Transverse colon (tissue), 3 donors: ENCODE measurements around the gene FAM171A1.

Experiments used
- EP300 ChIP-seq: sonication (generic); formaldehyde crosslinking; IDR thresholded peaks from one replicate; pipeline ENCODE4 v1.6.1; 2017; ENCODE audit warnings: antibody characterized with exemption, low read depth
- POLR2A ChIP-seq: fragments of 450-650 bp; IDR thresholded peaks from one replicate; pipeline ENCODE4 v1.6.1; 2016; ENCODE audit warnings: antibody characterized with exemption, mild to moderate bottlenecking, moderate library complexity
- TF ChIP-seq, protein P1 (sequence below), 5 experiments: fragments of 200-600 bp in 3 of 5; fragments of 450-650 bp in 2 of 5; sonication (generic) in 3 of 5; IDR thresholded peaks; 1 replicate in 2 of 5; 2 replicates in 3 of 5; pipeline ENCODE4 v1.5.1; 2016 to 2017; ENCODE audit warnings: antibody characterized with exemption in 5 of 5, inconsistent platforms in 3 of 5, mild to moderate bottlenecking in 2 of 5, moderate library complexity in 1 of 5

DNA sequence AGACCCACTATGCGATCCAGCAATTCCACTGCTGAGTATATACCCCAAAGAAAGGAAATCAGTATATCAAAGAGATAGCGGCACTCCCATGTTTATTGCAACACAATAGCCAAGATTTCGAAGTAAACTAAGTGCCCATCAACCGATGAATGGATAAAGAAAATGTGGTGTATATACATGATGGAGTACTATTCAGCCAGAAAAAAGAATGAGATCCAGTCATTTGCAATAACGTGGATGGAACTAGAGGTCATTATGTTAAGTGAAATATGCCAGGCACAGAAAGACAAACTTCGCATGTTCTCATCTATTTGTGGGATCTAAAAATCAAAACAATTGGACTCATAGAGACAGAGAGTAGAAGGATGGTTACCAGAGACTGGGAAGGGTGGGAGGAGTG is 195.5 kb downstream of the FAM171A1 start:
- TF ChIP-seq POLR2A (no peak), EP300 (no peak)
- TF ChIP-seq, protein P1, sequence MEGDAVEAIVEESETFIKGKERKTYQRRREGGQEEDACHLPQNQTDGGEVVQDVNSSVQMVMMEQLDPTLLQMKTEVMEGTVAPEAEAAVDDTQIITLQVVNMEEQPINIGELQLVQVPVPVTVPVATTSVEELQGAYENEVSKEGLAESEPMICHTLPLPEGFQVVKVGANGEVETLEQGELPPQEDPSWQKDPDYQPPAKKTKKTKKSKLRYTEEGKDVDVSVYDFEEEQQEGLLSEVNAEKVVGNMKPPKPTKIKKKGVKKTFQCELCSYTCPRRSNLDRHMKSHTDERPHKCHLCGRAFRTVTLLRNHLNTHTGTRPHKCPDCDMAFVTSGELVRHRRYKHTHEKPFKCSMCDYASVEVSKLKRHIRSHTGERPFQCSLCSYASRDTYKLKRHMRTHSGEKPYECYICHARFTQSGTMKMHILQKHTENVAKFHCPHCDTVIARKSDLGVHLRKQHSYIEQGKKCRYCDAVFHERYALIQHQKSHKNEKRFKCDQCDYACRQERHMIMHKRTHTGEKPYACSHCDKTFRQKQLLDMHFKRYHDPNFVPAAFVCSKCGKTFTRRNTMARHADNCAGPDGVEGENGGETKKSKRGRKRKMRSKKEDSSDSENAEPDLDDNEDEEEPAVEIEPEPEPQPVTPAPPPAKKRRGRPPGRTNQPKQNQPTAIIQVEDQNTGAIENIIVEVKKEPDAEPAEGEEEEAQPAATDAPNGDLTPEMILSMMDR (IDR thresholded peaks at IDR 0.05): no peak
